CD4-positive, alpha-beta memory T cell (primary cell): ENCODE measurements around the gene CCDC126. TPM values are rescaled to one million over a fixed set of nuclear protein-coding genes. Genes with fewer than 3 reads are reported as not detected.
A peak's percentile ranks its signal among the peaks of the same experiment; 100 is the strongest.
"Not testable (repeated sequence)": the region's sequence is repeated elsewhere in the genome, so short reads cannot be mapped to it uniquely, and the experiment has no call there.

Experiments
- CTCF ChIA-PET: fragments of 350-600 bp; sonication (Branson Sonifier 250); formaldehyde crosslinking; loops from one replicate; lab custom pipeline; 2021; ENCODE audit warnings: inconsistent platforms; ENCODE audit not compliant: partially characterized antibody; lab: Charles Lee
- POLR2A ChIA-PET: fragments of 350-600 bp; sonication (Branson Sonifier 250); formaldehyde crosslinking; loops from one replicate; lab custom pipeline; 2021; ENCODE audit not compliant: partially characterized antibody; lab: Charles Lee
- DNase-seq, 5 donors: peaks; one replicate each; pipeline versions ENCODE4 v3.0.0 to v3.0.0-alpha.2; 2020 to 2022; ENCODE audit warnings: mixed read lengths in 1 of 5
- H3K27ac ChIP-seq: one replicate; pipeline ENCODE4 v1.7.0; 2013; ENCODE audit warnings: low read depth, low read length
- H3K27me3 ChIP-seq: 2 replicates; pipeline ENCODE4 v1.7.0; 2013; ENCODE audit warnings: mild to moderate bottlenecking, low read length, moderate library complexity; ENCODE audit not compliant: insufficient read depth
- H3K36me3 ChIP-seq: 2 replicates; pipeline ENCODE4 v1.7.0; 2013; ENCODE audit warnings: mild to moderate bottlenecking, low read length, moderate library complexity; ENCODE audit not compliant: insufficient read depth
- H3K4me1 ChIP-seq: 2 replicates; pipeline ENCODE4 v1.7.0; 2013; ENCODE audit warnings: mild to moderate bottlenecking, low read length, moderate library complexity; ENCODE audit not compliant: insufficient read depth
- H3K4me3 ChIP-seq, 2 donors: one replicate each; pipeline ENCODE4 v1.7.0; 2013; ENCODE audit warnings: low read length in 2 of 2, mild to moderate bottlenecking in 1 of 2
- H3K9me3 ChIP-seq, 2 donors: one replicate each; pipeline ENCODE4 v1.7.0; 2013; ENCODE audit warnings: low read length in 2 of 2, control low read depth in 1 of 2; ENCODE audit not compliant: control insufficient read depth in 1 of 2
- H3K27ac Mint-ChIP-seq, 7 donors: one replicate each; pipeline ENCODE4 v1.8.0; 2020 to 2021; ENCODE audit warnings: mixed read lengths in 7 of 7, mild to moderate bottlenecking in 6 of 7, inconsistent platforms in 3 of 7, moderate library complexity in 3 of 7
- H3K27me3 Mint-ChIP-seq, 2 donors: one replicate each; pipeline ENCODE4 v1.8.0; 2020 to 2021; ENCODE audit warnings: mixed read lengths in 2 of 2
- H3K36me3 Mint-ChIP-seq, 2 donors: one replicate each; pipeline ENCODE4 v1.8.0; 2020 to 2021; ENCODE audit warnings: mixed read lengths in 2 of 2, inconsistent platforms in 1 of 2, mild to moderate bottlenecking in 1 of 2
- H3K4me1 Mint-ChIP-seq, 4 donors: one replicate each; pipeline ENCODE4 v1.8.0; 2020 to 2021; ENCODE audit warnings: mixed read lengths in 4 of 4, mild to moderate bottlenecking in 1 of 4
- H3K4me3 Mint-ChIP-seq, 8 donors: one replicate each; pipeline ENCODE4 v1.8.0; 2020 to 2021; ENCODE audit warnings: mixed read lengths in 8 of 8, mild to moderate bottlenecking in 7 of 8, moderate library complexity in 6 of 8, inconsistent platforms in 3 of 8
- H3K9me3 Mint-ChIP-seq, 8 donors: one replicate each; pipeline ENCODE4 v1.8.0; 2020 to 2021; ENCODE audit warnings: mixed read lengths in 8 of 8, mild to moderate bottlenecking in 5 of 8, inconsistent platforms in 3 of 8, moderate library complexity in 1 of 8
- intact Hi-C: fragments of 100-400 bp; cut with micrococcal nuclease; formaldehyde crosslinking; loops from one replicate; pipeline ENCODE4 v1.15.1; 2023
- polyA plus RNA-seq, 2 donors: library from polyadenylated mRNA; unstranded; fragments of 300-500 nt; fragmentation: Illumina TruSeq; gene quantifications; one replicate each; pipeline ENCODE4 v1.2.3, GENCODE V29; 2021
- total RNA-seq, 2 experiments: library from RNA; stranded (reverse); gene quantifications; one replicate each; pipeline ENCODE4 v1.2.3, GENCODE V29; 2021

Gene CCDC126
- total and polyA plus RNA-seq, 4 experiments from 2014 or later: 11.9 to 22.0 (median 16.6) TPM

GRCh38 chr7:23672033-23672432 lies 74.9 kb downstream of the CCDC126 start:
- no peaks in the 10 kb centered on the region for H3K4me1 ChIP-seq
- ChIA-PET POLR2A (no interaction called here), CTCF (no interaction called here)
- intact Hi-C loops: no loop called here
- no peak overlapping the region for H3K4me3 ChIP-seq
- no peaks in the 10 kb centered on the region for H3K4me1 Mint-ChIP-seq
- no peak overlapping the region for H3K4me3 Mint-ChIP-seq
- no peaks in the 10 kb centered on the region for H3K36me3 ChIP-seq
- no peaks in the 10 kb centered on the region for H3K27me3 ChIP-seq
- no peaks in the 10 kb centered on the region for H3K9me3 ChIP-seq
- DNase-seq: no peak
- no peak overlapping the region for H3K27ac ChIP-seq
- H3K36me3 Mint-ChIP-seq: peaks cover 0 to 4% of the 10 kb centered on the region in 2 donors
- H3K9me3 Mint-ChIP-seq: peaks cover 0 to 2% (median 0%) of the 10 kb centered on the region in 8 donors
- peaks cover 5 to 11% of the 10 kb centered on the region in 2 donors for H3K27me3 Mint-ChIP-seq
- no peak overlapping the region for H3K27ac Mint-ChIP-seq

- Mint-ChIP-seq H3K27ac (peak within 1 kb of the TSS; percentile 78 to 93 (median 87)), H3K4me1 (peaks cover 7 to 30% (median 16%) of the 10 kb centered on the region in 4 donors), H3K27me3 (peaks cover 0 to 4% of the 10 kb centered on the region in 2 donors), H3K4me3 (peak within 1 kb of the TSS; percentile 93 to 97 (median 96)), H3K9me3 (peaks cover 0 to 2% (median 0%) of the 10 kb centered on the region in 8 donors), H3K36me3 (peaks cover 0 to 8% of the 10 kb centered on the region in 2 donors)
- POLR2A ChIA-PET: interaction anchor here (1.0 to 2.3 kb wide), 2 partner anchors 82 to 1446 kb away, joined by 3 to 17 read pairs; partner anchors contain the start of gene CCDC126
- H3K4me1 ChIP-seq: peaks cover 4% of the 10 kb centered on the region
- H3K9me3 ChIP-seq: no peaks in the 10 kb centered on the region
- intact Hi-C loops: loop anchor here (1.0 to 10.0 kb wide), 5 partner anchors 17 to 1445 kb away; partner anchors contain the start of genes CCDC126, CYCS, MALSU1 and PALS2
- peak within 1 kb of the TSS; percentile 68 for H3K27ac ChIP-seq
- H3K36me3 ChIP-seq: no peaks in the 10 kb centered on the region
- DNase-seq: peak; percentile 71 to 86 (median 77)
- CTCF ChIA-PET: interaction anchor here (0.7 to 5.3 kb wide), 19 partner anchors 8 to 160 kb away, joined by 3 to 39 read pairs (median 4); no protein-coding TSS in a partner anchor
- H3K27me3 ChIP-seq: no peaks in the 10 kb centered on the region
- H3K4me3 ChIP-seq: peak within 1 kb of the TSS; percentile 79 to 83
These were observed 82.8 kb downstream of the CCDC126 start, which contains the start of gene FAM221A for GRCh38 chr7:23679898-23680413. FAM221A (plus strand) TSS chr7:23680199; CDS start chr7:23680219, 20 bp downstream.

GRCh38 chr7:23680414-23681405 lies 83.5 kb downstream of the CCDC126 start:
- peak; percentile 41 to 55 (median 51) for DNase-seq
- Mint-ChIP-seq H3K4me1 (peaks cover 8 to 30% (median 17%) of the 10 kb centered on the region in 4 donors), H3K27me3 (no peaks in the 10 kb centered on the region), H3K36me3 (peaks cover 0 to 10% of the 10 kb centered on the region in 2 donors), H3K9me3 (no peaks in the 10 kb centered on the region), H3K27ac (peak overlapping the region; percentile 78 to 93 (median 87)), H3K4me3 (peak overlapping the region; percentile 93 to 97 (median 96))
- H3K27ac ChIP-seq: peak overlapping the region; percentile 68
- H3K27me3 ChIP-seq: no peaks in the 10 kb centered on the region
- H3K36me3 ChIP-seq: no peaks in the 10 kb centered on the region
- POLR2A ChIA-PET: interaction anchor here (1.0 to 2.3 kb wide), 2 partner anchors 83 to 1445 kb away, joined by 3 to 17 read pairs; partner anchors contain the start of gene CCDC126
- peak overlapping the region; percentile 79 to 83 for H3K4me3 ChIP-seq
- CTCF ChIA-PET: interaction anchor here (0.7 to 5.3 kb wide), 14 partner anchors 11 to 160 kb away, joined by 3 to 39 read pairs (median 3); no protein-coding TSS in a partner anchor
- peaks cover 4% of the 10 kb centered on the region for H3K4me1 ChIP-seq
- H3K9me3 ChIP-seq: no peaks in the 10 kb centered on the region
- intact Hi-C loops: loop anchor here (1.0 to 10.0 kb wide), 5 partner anchors 17 to 1444 kb away; partner anchors contain the start of genes CCDC126, CYCS, MALSU1 and PALS2

- H3K4me3 Mint-ChIP-seq, H3K36me3 ChIP-seq, H3K4me1 ChIP-seq, H3K27me3 Mint-ChIP-seq, DNase-seq, H3K27ac ChIP-seq, H3K9me3 Mint-ChIP-seq, H3K27me3 ChIP-seq, H3K4me3 ChIP-seq, POLR2A ChIA-PET, H3K9me3 ChIP-seq: not testable (repeated sequence)
- Mint-ChIP-seq H3K4me1 (peaks cover 9 to 28% (median 19%) of the 10 kb centered on the region in 4 donors), H3K36me3 (peaks cover 0 to 12% of the 10 kb centered on the region in 2 donors), H3K27ac (peak overlapping the region in 1 of 7 donors; percentile 18)
- intact Hi-C loops: loop anchor here (5.0 to 10.0 kb wide), 2 partner anchors 888 to 1441 kb away; partner anchors contain the start of genes CYCS and PALS2
- CTCF ChIA-PET: interaction anchor here (1.1 to 1.4 kb wide), 5 partner anchors 10 to 137 kb away, joined by 3 to 7 read pairs (median 6); partner anchors contain the start of gene CCDC126
These were observed 86.9 kb downstream of the CCDC126 start for GRCh38 chr7:23684041-23684440.

GRCh38 chr7:23685731-23686130 lies 88.5 kb downstream of the CCDC126 start:
- DNase-seq: no peak
- Histone ChIP-seq H3K27ac (no peak overlapping the region), H3K27me3 (no peaks in the 10 kb centered on the region), H3K4me1 (peaks cover 4% of the 10 kb centered on the region), H3K36me3 (no peaks in the 10 kb centered on the region), H3K4me3 (no peak overlapping the region), H3K9me3 (no peaks in the 10 kb centered on the region)
- H3K4me3 Mint-ChIP-seq: no peak overlapping the region
- ChIA-PET POLR2A (interaction anchor here (0.8 kb wide), 1 partner anchor 10 kb away, joined by 3 read pairs; no protein-coding TSS in a partner anchor), CTCF (interaction anchor here (1.3 to 3.6 kb wide), 4 partner anchors 11 to 88 kb away, joined by 3 to 25 read pairs (median 5); partner anchors contain the start of gene CCDC126)
- H3K9me3 Mint-ChIP-seq: no peaks in the 10 kb centered on the region
- peaks cover 8 to 19% (median 9%) of the 10 kb centered on the region in 4 donors for H3K4me1 Mint-ChIP-seq
- no peaks in the 10 kb centered on the region for H3K27me3 Mint-ChIP-seq
- H3K27ac Mint-ChIP-seq: peak overlapping the region in 1 of 7 donors; percentile 37
- H3K36me3 Mint-ChIP-seq: peaks cover 3 to 14% of the 10 kb centered on the region in 2 donors
- intact Hi-C loops: loop anchor here (10.0 kb wide), 1 partner anchor 1439 kb away; the partner anchor contains the start of gene CYCS

- no peaks in the 10 kb centered on the region for H3K36me3 ChIP-seq
- POLR2A ChIA-PET: no interaction called here
- intact Hi-C loops: loop anchor here (10.0 kb wide), 1 partner anchor 1438 kb away; the partner anchor contains the start of gene CYCS
- H3K4me1 ChIP-seq: no peaks in the 10 kb centered on the region
- H3K27ac ChIP-seq: no peak overlapping the region
- H3K27me3 Mint-ChIP-seq: no peaks in the 10 kb centered on the region
- DNase-seq: no peak
- H3K36me3 Mint-ChIP-seq: peaks cover 3 to 21% of the 10 kb centered on the region in 2 donors
- no peaks in the 10 kb centered on the region for H3K9me3 ChIP-seq
- H3K9me3 Mint-ChIP-seq: no peaks in the 10 kb centered on the region
- CTCF ChIA-PET: interaction anchor here (1.3 to 3.6 kb wide), 5 partner anchors 8 to 89 kb away, joined by 3 to 25 read pairs (median 7); partner anchors contain the start of gene CCDC126
- no peak overlapping the region for H3K4me3 Mint-ChIP-seq
- H3K4me1 Mint-ChIP-seq: peaks cover 4 to 12% (median 6%) of the 10 kb centered on the region in 4 donors
- no peaks in the 10 kb centered on the region for H3K27me3 ChIP-seq
- H3K27ac Mint-ChIP-seq: peak overlapping the region in 1 of 7 donors; percentile 35
- no peak overlapping the region for H3K4me3 ChIP-seq
These were observed 89.8 kb downstream of the CCDC126 start for GRCh38 chr7:23687011-23687410.
